GM19397 (cell line): ENCODE data around the gene MRPL21.
A peak's percentile ranks its signal among the peaks of the same experiment; 100 is the strongest.

ENCODE experiments used
- ATAC-seq: cut with Tn5 transposase; IDR thresholded peaks from one replicate; pipeline ENCODE4 v1.9.1; 2021; ENCODE audit warnings: mild to moderate bottlenecking, moderate library complexity; ENCODE audit not compliant: unreplicated experiment

Gene MRPL21

GRCh38 chr11:68843052-68843561 lies 60.5 kb downstream of the MRPL21 start:
- ATAC-seq, result no peak

GRCh38 chr11:68842427-68843051 lies 61.1 kb downstream of the MRPL21 start:
- ATAC-seq, result no peak

- peak; percentile 33 for ATAC-seq
These were observed 61.8 kb downstream of the MRPL21 start, which contains the start of gene CPT1A for GRCh38 chr11:68841718-68842426. TSS of gene CPT1A (minus strand) at chr11:68841916. CDS start at chr11:68815474, 26,442 bp downstream.
